ENCODE results near the gene PMEPA1.
"Not testable (repeated sequence)": the region's sequence is repeated elsewhere in the genome, so short reads cannot be mapped to it uniquely, and the experiment has no call there.

PMEPA1 gene

GRCh38 chr20:57632286-57632685 lies 77.5 kb downstream of the PMEPA1 start:
- Histone ChIP-seq H2BK12ac (ENCODE audit: low read length) (no peak overlapping the region), H3K23ac (ENCODE audit: low read depth, low read length, poor library complexity) (no peak overlapping the region), H3K9me3 (replicated peaks in 1 of 2; ENCODE audit: control insufficient read depth in 2 of 2, insufficient read depth in 1 of 2, low read depth in 1 of 2, low read length in 2 of 2) (peaks cover 0 to 4% of the 10 kb centered on the region in 2 donors), H3K18ac (ENCODE audit: low read length) (no peak overlapping the region), H4K8ac (ENCODE audit: low read depth, low read length) (no peak overlapping the region), H3K14ac (ENCODE audit: low read length) (no peak overlapping the region), H3K9ac (ENCODE audit: low read depth, low read length, poor library complexity) (no peak overlapping the region), H3K4me2 (ENCODE audit: insufficient read depth, low read length, poor library complexity, severe bottlenecking) (no peak overlapping the region), H2BK5ac (ENCODE audit: low read length) (no peak overlapping the region), H2BK120ac (ENCODE audit: low read depth, low read length) (no peak overlapping the region), H3K27ac (replicated peaks; ENCODE audit: low read length) (no peak overlapping the region), H2AFZ (ENCODE audit: low read length) (no peak overlapping the region), H4K91ac (ENCODE audit: low read depth, low read length, poor library complexity) (no peak overlapping the region), H3K4ac (ENCODE audit: low read length) (no peak overlapping the region), H3K4me1 (ENCODE audit: control insufficient read depth in 2 of 2, insufficient read depth in 1 of 2, low read depth in 1 of 2, low read length in 2 of 2) (peaks cover 0 to 4% of the 10 kb centered on the region in 2 donors), H2AK5ac (ENCODE audit: low read depth, low read length) (no peak overlapping the region), H3K27me3 (ENCODE audit: control insufficient read depth in 3 of 3, insufficient read depth in 3 of 3, low read depth in 1 of 3, low read length in 3 of 3) (peaks cover 0 to 5% (median 0%) of the 10 kb centered on the region in 3 experiments), H3K79me1 (ENCODE audit: low read depth, low read length) (no peaks in the 10 kb centered on the region), H2BK15ac (ENCODE audit: low read length) (no peak overlapping the region), H3K4me3 (ENCODE audit: low read length in 2 of 2) (no peak overlapping the region), H3K36me3 (replicated peaks in 1 of 2; ENCODE audit: control insufficient read depth in 2 of 2, insufficient read depth in 2 of 2, low read length in 2 of 2) (no peaks in the 10 kb centered on the region)
- no CpG with 5 or more reads among the region's 2 CpGs for WGBS, 2 donors (ENCODE audit: extremely low coverage in 2 of 2, insufficient read length in 2 of 2, insufficient replicate concordance in 1 of 2)
- DNase-seq (ENCODE audit: low spot score) = no peak

DNA sequence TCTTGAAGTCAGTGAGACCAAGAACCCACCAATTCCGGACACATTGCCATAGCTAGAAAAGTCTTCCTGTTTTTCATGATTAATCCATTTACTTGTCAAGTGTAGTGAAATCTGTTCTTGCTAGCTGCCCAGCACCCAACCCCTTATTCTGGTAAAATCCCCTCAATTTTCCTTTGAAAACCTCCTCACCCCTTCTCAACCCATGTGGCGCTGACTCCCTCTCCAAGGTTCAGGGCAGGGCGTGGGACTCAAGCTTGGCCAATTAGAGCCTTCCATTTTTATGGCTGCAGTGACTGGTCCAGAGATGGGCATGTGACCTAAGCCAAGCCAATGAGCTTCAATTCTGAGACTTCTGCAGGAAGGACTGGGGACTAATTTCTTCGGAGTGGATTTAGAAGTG lies 79.8 kb downstream of the PMEPA1 start:
- H4K8ac ChIP-seq (ENCODE audit: low read depth, low read length) = no peak overlapping the region
- no peak overlapping the region for H3K9ac ChIP-seq (ENCODE audit: low read depth, low read length, poor library complexity)
- no peak overlapping the region for H4K91ac ChIP-seq (ENCODE audit: low read depth, low read length, poor library complexity)
- H2BK15ac ChIP-seq (ENCODE audit: low read length) = no peak overlapping the region
- no peak overlapping the region for H3K4me3 ChIP-seq (ENCODE audit: low read length in 2 of 2)
- DNase-seq (ENCODE audit: low spot score) = no peak
- H2AK5ac ChIP-seq (ENCODE audit: low read depth, low read length) = no peak overlapping the region
- H3K4me2 ChIP-seq (ENCODE audit: insufficient read depth, low read length, poor library complexity, severe bottlenecking) = no peak overlapping the region
- H3K36me3 ChIP-seq (replicated peaks in 1 of 2; ENCODE audit: control insufficient read depth in 2 of 2, insufficient read depth in 2 of 2, low read length in 2 of 2) = no peaks in the 10 kb centered on the region
- H3K18ac ChIP-seq (ENCODE audit: low read length) = no peak overlapping the region
- no peak overlapping the region for H2AFZ ChIP-seq (ENCODE audit: low read length)
- H3K23ac ChIP-seq (ENCODE audit: low read depth, low read length, poor library complexity) = no peak overlapping the region
- H3K4me1 ChIP-seq (ENCODE audit: control insufficient read depth in 2 of 2, insufficient read depth in 1 of 2, low read depth in 1 of 2, low read length in 2 of 2) = peaks cover 0 to 4% of the 10 kb centered on the region in 2 donors
- H3K27me3 ChIP-seq (ENCODE audit: control insufficient read depth in 3 of 3, insufficient read depth in 3 of 3, low read depth in 1 of 3, low read length in 3 of 3) = peaks cover 0 to 5% (median 0%) of the 10 kb centered on the region in 3 experiments
- H2BK12ac ChIP-seq (ENCODE audit: low read length) = no peak overlapping the region
- H2BK120ac ChIP-seq (ENCODE audit: low read depth, low read length) = no peak overlapping the region
- no peak overlapping the region for H3K27ac ChIP-seq (replicated peaks; ENCODE audit: low read length)
- H3K9me3 ChIP-seq (replicated peaks in 1 of 2; ENCODE audit: control insufficient read depth in 2 of 2, insufficient read depth in 1 of 2, low read depth in 1 of 2, low read length in 2 of 2) = peaks cover 2 to 3% of the 10 kb centered on the region in 2 donors
- H3K4ac ChIP-seq (ENCODE audit: low read length) = no peak overlapping the region
- no peak overlapping the region for H2BK5ac ChIP-seq (ENCODE audit: low read length)
- no CpG with 5 or more reads among the region's 4 CpGs for WGBS, 2 donors (ENCODE audit: extremely low coverage in 2 of 2, insufficient read length in 2 of 2, insufficient replicate concordance in 1 of 2)
- H3K14ac ChIP-seq (ENCODE audit: low read length) = no peak overlapping the region
- no peaks in the 10 kb centered on the region for H3K79me1 ChIP-seq (ENCODE audit: low read depth, low read length)

GRCh38 chr20:57629491-57629901 lies 80.3 kb downstream of the PMEPA1 start:
- H2AK5ac ChIP-seq (ENCODE audit: low read depth, low read length); H2BK120ac ChIP-seq (ENCODE audit: low read depth, low read length); H3K23ac ChIP-seq (ENCODE audit: low read depth, low read length, poor library complexity); H3K4ac ChIP-seq (ENCODE audit: low read length); H3K36me3 ChIP-seq (replicated peaks in 1 of 2; ENCODE audit: control insufficient read depth in 2 of 2, insufficient read depth in 2 of 2, low read length in 2 of 2); H4K91ac ChIP-seq (ENCODE audit: low read depth, low read length, poor library complexity); H3K9me3 ChIP-seq (replicated peaks in 1 of 2; ENCODE audit: control insufficient read depth in 2 of 2, insufficient read depth in 1 of 2, low read depth in 1 of 2, low read length in 2 of 2); DNase-seq (ENCODE audit: low spot score); H2BK12ac ChIP-seq (ENCODE audit: low read length); H3K79me1 ChIP-seq (ENCODE audit: low read depth, low read length); H2AFZ ChIP-seq (ENCODE audit: low read length); H3K14ac ChIP-seq (ENCODE audit: low read length); H3K4me1 ChIP-seq (ENCODE audit: control insufficient read depth in 2 of 2, insufficient read depth in 1 of 2, low read depth in 1 of 2, low read length in 2 of 2); H3K18ac ChIP-seq (ENCODE audit: low read length); H3K4me3 ChIP-seq (ENCODE audit: low read length in 2 of 2); H3K27me3 ChIP-seq (ENCODE audit: control insufficient read depth in 3 of 3, insufficient read depth in 3 of 3, low read depth in 1 of 3, low read length in 3 of 3); H4K8ac ChIP-seq (ENCODE audit: low read depth, low read length); H2BK15ac ChIP-seq (ENCODE audit: low read length); H3K27ac ChIP-seq (replicated peaks; ENCODE audit: low read length); H3K9ac ChIP-seq (ENCODE audit: low read depth, low read length, poor library complexity); H2BK5ac ChIP-seq (ENCODE audit: low read length); H3K4me2 ChIP-seq (ENCODE audit: insufficient read depth, low read length, poor library complexity, severe bottlenecking): not testable (repeated sequence)
- no CpG with 5 or more reads among the region's 9 CpGs for WGBS, 2 donors (ENCODE audit: extremely low coverage in 2 of 2, insufficient read length in 2 of 2, insufficient replicate concordance in 1 of 2)

DNA sequence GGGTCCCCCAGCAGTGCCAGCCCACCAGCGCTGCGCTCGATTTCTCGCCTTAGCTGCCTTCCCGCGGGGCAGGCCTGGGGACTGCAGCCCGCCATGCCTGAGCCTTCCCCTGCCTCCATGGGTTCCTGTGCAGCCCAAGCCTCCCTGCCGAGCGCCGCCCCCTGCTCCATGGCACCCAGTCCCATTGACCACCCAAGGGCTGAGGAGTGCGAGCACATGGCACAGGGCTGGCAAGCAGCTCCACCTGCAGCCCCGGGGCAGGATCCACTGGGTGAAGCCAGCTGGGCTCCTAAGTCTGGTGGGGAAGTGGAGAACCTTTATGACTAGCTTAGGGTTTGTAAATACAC lies 80.9 kb downstream of the PMEPA1 start:
- H3K14ac ChIP-seq (ENCODE audit: low read length); H3K4me3 ChIP-seq (ENCODE audit: low read length in 2 of 2); H3K4me2 ChIP-seq (ENCODE audit: insufficient read depth, low read length, poor library complexity, severe bottlenecking); H2BK120ac ChIP-seq (ENCODE audit: low read depth, low read length); H3K36me3 ChIP-seq (replicated peaks in 1 of 2; ENCODE audit: control insufficient read depth in 2 of 2, insufficient read depth in 2 of 2, low read length in 2 of 2); H2AK5ac ChIP-seq (ENCODE audit: low read depth, low read length); H3K4me1 ChIP-seq (ENCODE audit: control insufficient read depth in 2 of 2, insufficient read depth in 1 of 2, low read depth in 1 of 2, low read length in 2 of 2); H2BK15ac ChIP-seq (ENCODE audit: low read length); H3K4ac ChIP-seq (ENCODE audit: low read length); H4K91ac ChIP-seq (ENCODE audit: low read depth, low read length, poor library complexity); H3K18ac ChIP-seq (ENCODE audit: low read length); H3K9ac ChIP-seq (ENCODE audit: low read depth, low read length, poor library complexity); H2AFZ ChIP-seq (ENCODE audit: low read length); H3K79me1 ChIP-seq (ENCODE audit: low read depth, low read length); H2BK12ac ChIP-seq (ENCODE audit: low read length); H2BK5ac ChIP-seq (ENCODE audit: low read length); H4K8ac ChIP-seq (ENCODE audit: low read depth, low read length); H3K9me3 ChIP-seq (replicated peaks in 1 of 2; ENCODE audit: control insufficient read depth in 2 of 2, insufficient read depth in 1 of 2, low read depth in 1 of 2, low read length in 2 of 2); H3K27ac ChIP-seq (replicated peaks; ENCODE audit: low read length); H3K23ac ChIP-seq (ENCODE audit: low read depth, low read length, poor library complexity); H3K27me3 ChIP-seq (ENCODE audit: control insufficient read depth in 3 of 3, insufficient read depth in 3 of 3, low read depth in 1 of 3, low read length in 3 of 3); DNase-seq (ENCODE audit: low spot score): not testable (repeated sequence)
- WGBS, 2 donors (ENCODE audit: extremely low coverage in 2 of 2, insufficient read length in 2 of 2, insufficient replicate concordance in 1 of 2) = no CpG with 5 or more reads among the region's 12 CpGs
